ENCODE measurements around the gene TCP1. TPM values are rescaled to one million over a fixed set of nuclear protein-coding genes. Genes with fewer than 3 reads are reported as not detected.
"Not testable (repeated sequence)": the region's sequence is repeated elsewhere in the genome, so short reads cannot be mapped to it uniquely, and the experiment has no call there.

The TCP1 gene
- total and polyA plus RNA-seq, 2 of the 8 experiments (the other 6 are each of a cell fraction or from before 2014, with no cell fraction given): 117 to 348 TPM

DNA sequence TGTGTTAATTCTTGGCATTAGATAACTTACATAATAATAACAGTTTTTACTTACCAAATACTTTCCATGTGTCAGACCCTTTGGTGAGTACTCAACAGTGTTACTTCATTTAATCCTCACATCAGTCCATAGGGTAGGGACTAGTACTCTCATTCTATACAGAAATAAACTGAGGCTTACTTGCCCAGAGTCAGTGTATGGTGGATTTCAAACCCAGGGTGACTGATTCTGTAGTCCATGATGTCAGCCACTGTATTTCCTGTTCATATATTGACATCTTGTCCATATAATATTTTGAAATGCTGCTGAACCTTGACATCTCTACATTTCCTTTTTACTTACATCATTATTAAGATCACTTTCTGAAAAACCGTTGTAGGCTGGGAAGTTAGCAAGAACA lies 8.2 kb upstream of the TCP1 start:
- no peak overlapping the region for H3K4me2 ChIP-seq (ENCODE audit: insufficient read depth in 1 of 2, low read depth in 2 of 2, low read length in 2 of 2)
- no peak overlapping the region for H2BK20ac ChIP-seq (ENCODE audit: low read length)
- WGBS, 2 experiments (ENCODE audit: extremely low coverage in 1 of 2, insufficient coverage in 1 of 2, insufficient read length in 1 of 2, insufficient replicate concordance in 2 of 2, low coverage in 1 of 2, low lambda C conversion rate in 2 of 2, missing lambda C conversion rate in 1 of 2): 15% methylated on average over 1 of the region's 1 CpG; no CpG with 5 or more reads in 1 of the 2 experiments
- no peak overlapping the region for H4K91ac ChIP-seq (replicated peaks; ENCODE audit: insufficient read length, low read length)
- H2BK5ac ChIP-seq (ENCODE audit: low read depth, low read length): no peak overlapping the region
- no peak overlapping the region for H3K9ac ChIP-seq (replicated peaks in 1 of 4; ENCODE audit: extremely low read depth in 1 of 4, low read depth in 3 of 4, low read length in 3 of 4)
- H4K20me1 ChIP-seq (replicated peaks in 1 of 2; ENCODE audit: control insufficient read depth in 1 of 2, insufficient read depth in 2 of 2, low read length in 2 of 2): peaks cover 0 to 2% of the 10 kb centered on the region in 2 experiments
- H3K27me3 ChIP-seq (replicated peaks in 1 of 4; ENCODE audit: control insufficient read depth in 3 of 4, extremely low read depth in 1 of 4, insufficient read depth in 3 of 4, low read length in 3 of 4): no peaks in the 10 kb centered on the region
- no peaks in the 10 kb centered on the region for H3K79me1 ChIP-seq (ENCODE audit: low read depth, low read length)
- peaks cover 0 to 18% of the 10 kb centered on the region in 2 experiments; a peak in 2 of 4 replicates for H3K79me2 ChIP-seq (ENCODE audit: control insufficient read depth in 1 of 2, insufficient read depth in 2 of 2, low read length in 2 of 2)
- no peak overlapping the region for H2BK120ac ChIP-seq (replicated peaks; ENCODE audit: low read depth, low read length)
- no peak overlapping the region for H3K18ac ChIP-seq (ENCODE audit: extremely low read depth, low read length)
- no peaks in the 10 kb centered on the region for H3K9me3 ChIP-seq (ENCODE audit: insufficient read depth in 2 of 2, low read depth in 1 of 2, low read length in 1 of 2)
- no peak overlapping the region for H4K8ac ChIP-seq (ENCODE audit: extremely low read depth, insufficient read depth, low read length)
- no peaks in the 10 kb centered on the region for H3K4me1 ChIP-seq (replicated peaks in 1 of 4; ENCODE audit: control insufficient read depth in 3 of 4, insufficient read depth in 4 of 4, low read length in 3 of 4)
- no peaks in the 10 kb centered on the region for H3K23me2 ChIP-seq (ENCODE audit: low read depth, low read length)
- H3K23ac ChIP-seq (ENCODE audit: insufficient read length): no peak overlapping the region
- no peak overlapping the region for H2AFZ ChIP-seq (ENCODE audit: low read length)
- DNase-seq (ENCODE audit: low read depth in 1 of 2, low spot score in 2 of 2): no peak
- no peak overlapping the region for H2BK15ac ChIP-seq (ENCODE audit: low read length)
- POLR2A ChIA-PET (ENCODE audit: partially characterized antibody): no interaction called here
- FAIRE-seq: no peak
- H4K5ac ChIP-seq (ENCODE audit: insufficient read length, low read depth, low read length): no peak overlapping the region
- H3K56ac ChIP-seq (replicated peaks; ENCODE audit: insufficient read length, low read depth, low read length): no peak overlapping the region
- no peak overlapping the region for H2AK5ac ChIP-seq (ENCODE audit: low read depth, low read length)
- no peak overlapping the region for H3K4me3 ChIP-seq (ENCODE audit: extremely low read depth in 1 of 4, insufficient read depth in 2 of 4, low read depth in 3 of 4, low read length in 4 of 4)
- H3K14ac ChIP-seq (ENCODE audit: insufficient read length): no peak overlapping the region
- H3K36me3 ChIP-seq (ENCODE audit: control insufficient read depth in 2 of 4, insufficient read depth in 4 of 4, low read length in 3 of 4): peaks cover 1 to 46% (median 13%) of the 10 kb centered on the region in 4 experiments
- TF ChIP-seq CTBP2 (IDR thresholded peaks at IDR 0.05; ENCODE audit: borderline replicate concordance, insufficient read depth, insufficient read length, low read length): no peak
- CTCF ChIA-PET (ENCODE audit: partially characterized antibody): no interaction called here
- no peak overlapping the region for H2BK12ac ChIP-seq (ENCODE audit: low read depth, low read length)
- no peak overlapping the region for H3K27ac ChIP-seq (ENCODE audit: low read depth, low read length)
- H3K4ac ChIP-seq (replicated peaks; ENCODE audit: insufficient read length, low read depth, low read length): no peak overlapping the region

DNA sequence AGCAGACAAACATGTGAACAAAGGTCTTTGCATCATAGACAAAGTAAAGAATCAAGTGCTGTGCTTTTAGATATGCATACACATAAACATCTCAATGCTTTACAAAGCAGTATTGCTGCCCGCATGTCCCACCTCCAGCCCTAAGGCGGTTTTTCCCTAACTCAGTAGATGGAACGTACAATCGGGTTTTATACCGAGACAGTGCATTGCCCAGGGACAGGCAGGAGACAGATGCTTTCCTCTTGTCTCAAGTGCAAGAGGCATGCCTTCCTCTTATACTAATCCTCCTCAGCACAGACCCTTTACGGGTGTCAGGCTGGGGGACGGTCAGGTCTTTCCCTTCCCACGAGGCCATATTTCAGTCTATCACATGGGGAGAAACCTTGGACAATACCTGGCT lies 5.6 kb upstream of the TCP1 start:
- H3K4ac ChIP-seq (replicated peaks; ENCODE audit: insufficient read length, low read depth, low read length); H4K20me1 ChIP-seq (replicated peaks in 1 of 2; ENCODE audit: control insufficient read depth in 1 of 2, insufficient read depth in 2 of 2, low read length in 2 of 2); H3K23ac ChIP-seq (ENCODE audit: insufficient read length); CTCF ChIA-PET (ENCODE audit: partially characterized antibody); H3K27ac ChIP-seq (ENCODE audit: low read depth, low read length); H3K9ac ChIP-seq (replicated peaks in 1 of 4; ENCODE audit: extremely low read depth in 1 of 4, low read depth in 3 of 4, low read length in 3 of 4); H2BK15ac ChIP-seq (ENCODE audit: low read length); H3K14ac ChIP-seq (ENCODE audit: insufficient read length); H2BK12ac ChIP-seq (ENCODE audit: low read depth, low read length); H3K23me2 ChIP-seq (ENCODE audit: low read depth, low read length); H3K27me3 ChIP-seq (replicated peaks in 1 of 4; ENCODE audit: control insufficient read depth in 3 of 4, extremely low read depth in 1 of 4, insufficient read depth in 3 of 4, low read length in 3 of 4); H3K79me1 ChIP-seq (ENCODE audit: low read depth, low read length); H3K18ac ChIP-seq (ENCODE audit: extremely low read depth, low read length); DNase-seq (ENCODE audit: low read depth in 1 of 2, low spot score in 2 of 2); H2BK20ac ChIP-seq (ENCODE audit: low read length); H4K8ac ChIP-seq (ENCODE audit: extremely low read depth, insufficient read depth, low read length); H4K91ac ChIP-seq (replicated peaks; ENCODE audit: insufficient read length, low read length); H2AFZ ChIP-seq (ENCODE audit: low read length); H3K4me2 ChIP-seq (ENCODE audit: insufficient read depth in 1 of 2, low read depth in 2 of 2, low read length in 2 of 2); H4K5ac ChIP-seq (ENCODE audit: insufficient read length, low read depth, low read length); H3K9me3 ChIP-seq (ENCODE audit: insufficient read depth in 2 of 2, low read depth in 1 of 2, low read length in 1 of 2); H2AK5ac ChIP-seq (ENCODE audit: low read depth, low read length); H3K4me3 ChIP-seq (ENCODE audit: extremely low read depth in 1 of 4, insufficient read depth in 2 of 4, low read depth in 3 of 4, low read length in 4 of 4); H2BK120ac ChIP-seq (replicated peaks; ENCODE audit: low read depth, low read length); H3K56ac ChIP-seq (replicated peaks; ENCODE audit: insufficient read length, low read depth, low read length); H3K4me1 ChIP-seq (replicated peaks in 1 of 4; ENCODE audit: control insufficient read depth in 3 of 4, insufficient read depth in 4 of 4, low read length in 3 of 4); FAIRE-seq; POLR2A ChIA-PET (ENCODE audit: partially characterized antibody); H2BK5ac ChIP-seq (ENCODE audit: low read depth, low read length): not testable (repeated sequence)
- WGBS, 2 experiments (ENCODE audit: extremely low coverage in 1 of 2, insufficient coverage in 1 of 2, insufficient read length in 1 of 2, insufficient replicate concordance in 2 of 2, low coverage in 1 of 2, low lambda C conversion rate in 2 of 2, missing lambda C conversion rate in 1 of 2): 89% methylated on average over 8 of the region's 8 CpGs; no CpG with 5 or more reads in 1 of the 2 experiments
- Histone ChIP-seq H3K79me2 (ENCODE audit: control insufficient read depth in 1 of 2, insufficient read depth in 2 of 2, low read length in 2 of 2) (peaks cover 5 to 39% of the 10 kb centered on the region in 2 experiments; a peak in 3 of 4 replicates), H3K36me3 (ENCODE audit: control insufficient read depth in 2 of 4, insufficient read depth in 4 of 4, low read length in 3 of 4) (peaks cover 2 to 59% (median 13%) of the 10 kb centered on the region in 4 experiments)
